Fibroblast of villous mesenchyme (primary cell): ENCODE measurements around the gene SNAPC3. TPM values are rescaled to one million over a fixed set of nuclear protein-coding genes. Genes with fewer than 3 reads are reported as not detected.
"Not testable (repeated sequence)": the region's sequence is repeated elsewhere in the genome, so short reads cannot be mapped to it uniquely, and the experiment has no call there.

Source experiments
- DNase-seq: peaks from one replicate; pipeline ENCODE4 v3.0.0-alpha.2; 2010; ENCODE audit warnings: low read depth
- H3K4me3 ChIP-seq: 2 replicates; pipeline ENCODE4 v1.5.1; 2011; ENCODE audit warnings: low read depth, mild to moderate bottlenecking, low read length
- CTCF ChIP-seq: IDR thresholded peaks from 2 replicates; pipeline ENCODE4 v1.5.1; 2012; ENCODE audit warnings: low read depth, mild to moderate bottlenecking, low read length; ENCODE audit not compliant: insufficient read depth
- total RNA-seq: library from RNA; depleted of rRNA; stranded (reverse); fragments of >200 nt; gene quantifications from 2 replicates; pipeline ENCODE4 v1.2.3, GENCODE V29; 2012

Gene SNAPC3
- total RNA-seq, 1 donor: 59.6 TPM

DNA sequence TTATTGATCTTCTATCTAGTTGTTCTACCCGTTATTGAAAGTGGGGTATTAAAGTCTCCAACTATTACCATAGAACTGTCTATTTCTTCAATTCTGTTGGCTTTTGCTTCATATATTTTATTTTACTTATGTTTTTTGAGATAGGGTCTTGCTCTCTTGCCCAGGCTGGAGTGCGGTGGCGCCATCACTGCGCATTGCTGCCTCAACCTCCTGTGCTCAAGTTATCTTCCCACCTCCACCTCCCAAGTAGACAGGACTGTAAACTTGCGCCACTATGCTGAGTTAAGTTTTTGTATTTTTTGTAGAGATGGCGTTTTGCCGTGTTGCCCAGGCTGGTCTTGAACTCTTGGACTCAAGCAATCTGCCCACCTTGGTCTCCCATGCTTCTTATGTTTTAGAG, 16.2 kb downstream of the SNAPC3 start:
- no peak overlapping the region for H3K4me3 ChIP-seq
- TF ChIP-seq CTCF: no peak
- no peak for DNase-seq

GRCh38 chr9:15441841-15442240, 19.2 kb downstream of the SNAPC3 start:
- not testable (repeated sequence) for DNase-seq, H3K4me3 ChIP-seq

DNA sequence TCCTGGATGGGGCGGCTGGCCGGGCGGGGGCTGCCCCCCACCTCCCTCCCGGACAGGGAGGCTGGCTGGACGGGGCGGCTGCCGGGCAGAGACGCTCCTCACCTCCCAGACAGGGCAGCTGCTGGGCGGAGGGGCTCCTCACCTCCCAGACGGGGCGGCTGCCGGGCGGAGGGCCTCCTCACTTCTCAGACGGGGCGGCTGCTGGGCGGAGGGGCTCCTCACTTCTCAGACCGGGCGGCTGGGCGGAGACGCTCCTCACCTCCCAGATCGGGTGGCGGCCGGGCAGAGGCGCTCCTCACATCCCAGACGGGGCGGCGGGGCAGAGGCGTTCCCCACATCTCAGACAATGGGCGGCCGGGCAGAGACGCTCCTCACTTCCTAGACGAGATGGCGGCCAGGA, 19.6 kb downstream of the SNAPC3 start:
- DNase-seq, H3K4me3 ChIP-seq: not testable (repeated sequence)

DNA sequence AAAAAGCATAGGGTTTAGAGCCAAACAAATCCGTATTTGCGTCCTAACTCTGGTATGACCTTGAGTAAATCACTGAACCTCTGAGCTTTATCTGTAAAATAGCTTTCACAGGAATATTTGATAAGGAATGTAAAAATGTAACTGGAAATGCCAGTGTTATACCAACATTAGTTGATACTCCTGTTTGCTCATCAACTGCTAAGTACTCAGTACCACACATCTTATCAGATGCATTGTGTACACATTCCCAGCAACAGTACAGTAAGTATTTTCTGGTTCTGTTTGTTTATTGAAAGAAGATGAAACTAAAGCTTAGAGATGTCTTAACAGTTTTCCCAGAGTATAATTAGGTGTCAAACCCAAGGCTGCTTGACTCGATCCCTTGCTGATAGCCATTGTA, 21.5 kb downstream of the SNAPC3 start:
- H3K4me3 ChIP-seq: no peak overlapping the region
- no peak for DNase-seq
- no peak for TF ChIP-seq CTCF

GRCh38 chr9:15453956-15454355, 31.3 kb downstream of the SNAPC3 start:
- no peak overlapping the region for H3K4me3 ChIP-seq
- TF ChIP-seq CTCF: no peak
- DNase-seq: no peak

- no peak for TF ChIP-seq CTCF
- no peak for DNase-seq
- H3K4me3 ChIP-seq: no peak overlapping the region
These were observed 38.4 kb downstream of the SNAPC3 start for GRCh38 chr9:15461056-15461455.

- DNase-seq: no peak
- no peak for TF ChIP-seq CTCF
- H3K4me3 ChIP-seq: no peak overlapping the region
These were observed 38.9 kb downstream of the SNAPC3 start for GRCh38 chr9:15461601-15462000.

DNA sequence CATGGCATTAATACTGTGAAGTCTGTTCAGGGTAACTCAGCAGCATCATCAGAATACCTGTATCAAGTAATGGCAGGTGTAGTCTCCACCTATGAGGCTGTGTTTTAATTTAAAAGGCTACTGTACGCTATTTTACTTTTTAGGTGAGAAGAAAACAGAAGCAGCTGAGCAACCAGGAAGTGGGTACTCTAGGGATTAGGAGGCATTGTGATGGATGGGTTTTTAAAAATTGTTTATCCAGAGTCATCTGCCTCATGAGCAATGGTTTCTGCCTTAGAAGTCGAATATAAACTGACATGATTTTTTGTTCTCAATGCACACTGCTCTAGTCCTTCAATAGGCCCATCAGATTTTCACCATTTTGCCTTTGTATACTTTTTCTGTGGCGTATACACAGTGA, 45.5 kb downstream of the SNAPC3 start:
- peak; percentile 12 for DNase-seq
- TF ChIP-seq CTCF: no peak

More for the DNA sequence above, 45.5 kb downstream of the SNAPC3 start:
- no peak overlapping the region for H3K4me3 ChIP-seq
